ENCODE measurements around the gene IFFO2. TPM values are rescaled to one million over a fixed set of nuclear protein-coding genes. Genes with fewer than 3 reads are reported as not detected.

Gene IFFO2
- polyA plus RNA-seq, 4 donors, result 23.7 to 27.4 (median 25.2) TPM

DNA sequence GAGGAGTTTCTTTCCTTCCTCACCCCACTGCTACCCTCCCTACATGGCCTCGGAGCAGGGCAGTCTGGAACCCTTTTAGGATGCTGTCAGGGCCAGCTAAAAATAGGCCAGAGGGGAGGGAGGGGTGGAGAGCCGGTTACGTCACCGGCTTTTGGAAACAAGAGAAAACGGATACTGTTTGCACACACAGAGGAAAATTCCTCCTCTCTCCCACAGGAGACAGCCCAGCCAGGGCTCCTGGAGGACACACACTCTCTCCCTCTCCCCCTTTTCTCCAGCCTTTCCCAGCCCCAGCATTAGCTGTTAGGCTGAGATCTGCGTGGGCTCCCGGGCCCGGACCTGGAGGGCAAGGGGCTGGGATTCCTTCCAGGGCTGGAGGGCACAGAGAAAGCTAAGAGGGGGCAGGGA lies 34.2 kb downstream of the IFFO2 start:
- peak in 2 of 4 donors; percentile 74 to 80 for DNase-seq (ENCODE audit: low read depth in 4 of 4, low spot score in 3 of 4)

GRCh38 chr1:18921516-18922251 lies 34.8 kb downstream of the IFFO2 start:
- no peak for DNase-seq (ENCODE audit: low read depth in 4 of 4, low spot score in 3 of 4)

GRCh38 chr1:18920931-18921330 lies 35.5 kb downstream of the IFFO2 start:
- DNase-seq (ENCODE audit: low read depth in 4 of 4, low spot score in 3 of 4), result no peak

GRCh38 chr1:18919956-18920355 lies 36.5 kb downstream of the IFFO2 start:
- DNase-seq (ENCODE audit: low read depth in 4 of 4, low spot score in 3 of 4), result no peak

DNA sequence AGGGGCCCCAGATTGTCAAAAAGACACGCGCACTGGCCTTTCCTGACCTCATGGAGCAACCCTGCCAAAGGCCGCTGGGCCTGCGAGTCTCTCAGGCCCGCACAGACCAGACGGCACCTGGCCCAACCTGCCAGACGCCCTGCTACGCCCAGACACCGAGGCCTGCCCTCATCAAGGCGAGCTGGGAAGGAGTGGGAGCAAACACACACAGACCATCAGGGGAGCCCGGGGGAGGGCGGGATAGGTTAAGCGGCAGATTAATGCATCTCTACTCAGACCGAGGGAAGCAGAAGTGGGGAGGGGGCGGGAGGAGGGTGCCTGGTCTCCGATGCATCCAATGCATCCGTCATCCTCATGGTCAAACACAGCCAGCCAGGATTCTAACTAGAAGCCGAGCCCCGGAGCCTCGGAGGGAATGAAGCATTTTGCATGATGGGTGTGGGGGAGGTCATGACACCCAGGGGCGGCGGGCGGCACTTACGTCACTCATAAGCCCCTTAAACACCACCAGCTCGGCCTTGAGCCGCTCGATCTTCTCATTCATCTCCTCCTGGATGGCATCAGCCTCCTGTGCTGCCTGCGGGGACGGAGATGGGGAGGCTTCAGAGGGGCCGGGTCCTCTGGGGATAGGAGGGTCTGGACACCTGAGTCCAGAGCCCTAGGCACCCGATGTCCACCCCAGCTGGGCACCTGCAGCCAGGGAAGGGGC lies 37.1 kb downstream of the IFFO2 start:
- DNase-seq (ENCODE audit: low read depth in 4 of 4, low spot score in 3 of 4), result no peak

- no peak for DNase-seq (ENCODE audit: low read depth in 4 of 4, low spot score in 3 of 4)
Observed at GRCh38 chr1:18918417-18918816, 38.1 kb downstream of the IFFO2 start.

GRCh38 chr1:18917071-18917799 lies 39.2 kb downstream of the IFFO2 start:
- DNase-seq (ENCODE audit: low read depth in 4 of 4, low spot score in 3 of 4), result no peak

- DNase-seq (ENCODE audit: low read depth in 4 of 4, low spot score in 3 of 4), result no peak
Observed at GRCh38 chr1:18915341-18915740, 41.1 kb downstream of the IFFO2 start.

GRCh38 chr1:18913065-18913835 lies 43.2 kb downstream of the IFFO2 start:
- DNase-seq (ENCODE audit: low read depth in 4 of 4, low spot score in 3 of 4), result peak in 2 of 4 donors; percentile 70 to 73

GRCh38 chr1:18912550-18912949 lies 43.9 kb downstream of the IFFO2 start:
- DNase-seq (ENCODE audit: low read depth in 4 of 4, low spot score in 3 of 4), result no peak

DNA sequence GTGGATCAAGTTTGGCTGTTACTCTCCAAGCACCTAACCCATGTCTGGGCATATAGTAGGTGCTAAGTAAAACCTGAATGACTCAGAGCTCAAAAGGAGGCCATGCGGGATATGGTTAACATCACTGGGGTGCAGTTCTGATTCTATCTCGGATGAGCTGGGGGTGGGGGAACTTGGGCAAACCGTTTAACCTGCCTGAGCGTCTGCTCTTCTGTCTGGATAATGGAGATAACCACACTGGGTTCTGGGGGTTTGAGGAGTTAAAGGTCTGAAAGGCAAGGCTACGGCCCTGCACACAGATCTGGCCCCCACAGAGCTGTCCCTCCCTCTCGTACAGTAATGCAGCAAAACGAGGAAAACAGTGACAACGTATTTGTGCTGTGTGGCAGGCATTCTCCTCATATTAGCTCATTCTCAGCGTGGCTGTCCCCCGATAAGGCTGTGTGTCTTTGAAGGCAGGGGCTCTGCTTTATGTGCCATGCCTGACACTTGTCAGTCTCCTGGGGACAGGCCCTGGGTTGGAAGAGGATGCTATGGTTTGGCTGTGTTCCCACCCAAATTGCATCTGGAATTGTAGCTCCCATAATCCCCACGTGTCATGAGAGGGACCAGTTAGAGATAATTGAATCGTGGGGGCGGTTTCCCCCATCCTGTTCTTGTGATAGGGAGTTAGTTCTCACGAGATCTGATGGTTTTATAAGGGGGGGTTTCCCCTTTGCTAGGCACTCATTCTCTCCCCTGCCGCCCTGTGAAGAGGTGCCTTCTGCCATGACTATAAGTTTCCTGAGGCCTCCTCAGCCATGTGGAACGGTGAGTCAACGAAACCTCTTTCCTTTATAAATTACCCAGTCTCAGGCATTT lies 47.3 kb downstream of the IFFO2 start:
- no peak for DNase-seq (ENCODE audit: low read depth in 4 of 4, low spot score in 3 of 4)

DNA sequence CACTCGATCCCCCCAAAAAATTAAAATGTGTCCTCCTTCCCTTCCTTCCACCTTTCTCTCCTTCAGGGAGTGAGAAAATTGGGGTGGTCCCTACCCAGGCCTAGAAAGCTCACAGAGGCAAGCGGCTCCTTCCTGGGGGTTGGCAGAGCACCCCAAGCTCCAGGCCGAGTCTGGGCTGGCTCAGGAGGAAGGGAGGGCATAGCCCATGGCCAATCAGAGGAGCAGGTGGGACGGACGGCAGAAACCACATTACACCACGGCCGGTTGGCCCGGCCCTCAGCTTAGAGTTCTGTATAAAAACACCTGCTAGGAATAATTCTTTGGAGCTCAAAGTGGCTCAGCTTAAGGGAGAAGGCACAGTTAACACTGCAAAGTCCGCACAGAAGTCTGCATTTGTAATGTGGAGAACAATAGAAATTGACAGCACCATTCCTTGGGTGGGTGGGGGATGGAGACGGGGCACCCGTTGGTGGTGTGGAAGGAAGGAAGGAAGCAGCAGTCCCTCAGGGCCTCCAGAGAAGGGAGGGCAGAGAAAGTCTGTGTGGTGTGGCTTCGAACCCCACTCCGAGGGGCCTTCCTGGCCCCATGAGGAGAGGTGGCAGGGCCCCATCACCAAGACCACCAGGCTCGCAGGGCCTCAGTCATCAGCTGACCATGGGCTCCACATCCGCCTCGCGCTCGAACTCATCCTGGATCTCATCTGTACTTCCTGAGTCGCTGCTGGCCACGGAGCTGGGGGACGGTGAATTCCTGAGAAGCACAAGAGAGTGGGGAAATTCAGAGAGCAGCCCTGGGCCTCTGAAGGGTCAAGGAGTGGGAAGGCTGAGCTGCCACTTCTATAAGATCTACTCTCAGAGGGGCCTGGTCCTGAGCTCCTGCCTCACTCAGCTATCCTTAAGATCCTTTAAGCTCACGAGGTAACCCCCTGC lies 48.3 kb downstream of the IFFO2 start:
- DNase-seq (ENCODE audit: low read depth in 4 of 4, low spot score in 3 of 4), result no peak

GRCh38 chr1:18907021-18907916 lies 49.2 kb downstream of the IFFO2 start:
- DNase-seq (ENCODE audit: low read depth in 4 of 4, low spot score in 3 of 4), result no peak

GRCh38 chr1:18903291-18903756 lies 53.2 kb downstream of the IFFO2 start:
- DNase-seq (ENCODE audit: low read depth in 4 of 4, low spot score in 3 of 4), result no peak

- peak; percentile 91 to 95 (median 94) for DNase-seq (ENCODE audit: low read depth in 4 of 4, low spot score in 3 of 4)
Observed at GRCh38 chr1:18902523-18903290, 53.8 kb downstream of the IFFO2 start, which contains the start of gene ALDH4A1. Gene ALDH4A1 (minus strand): TSS chr1:18902555. CDS start chr1:18902523, 32 bp downstream.

DNA sequence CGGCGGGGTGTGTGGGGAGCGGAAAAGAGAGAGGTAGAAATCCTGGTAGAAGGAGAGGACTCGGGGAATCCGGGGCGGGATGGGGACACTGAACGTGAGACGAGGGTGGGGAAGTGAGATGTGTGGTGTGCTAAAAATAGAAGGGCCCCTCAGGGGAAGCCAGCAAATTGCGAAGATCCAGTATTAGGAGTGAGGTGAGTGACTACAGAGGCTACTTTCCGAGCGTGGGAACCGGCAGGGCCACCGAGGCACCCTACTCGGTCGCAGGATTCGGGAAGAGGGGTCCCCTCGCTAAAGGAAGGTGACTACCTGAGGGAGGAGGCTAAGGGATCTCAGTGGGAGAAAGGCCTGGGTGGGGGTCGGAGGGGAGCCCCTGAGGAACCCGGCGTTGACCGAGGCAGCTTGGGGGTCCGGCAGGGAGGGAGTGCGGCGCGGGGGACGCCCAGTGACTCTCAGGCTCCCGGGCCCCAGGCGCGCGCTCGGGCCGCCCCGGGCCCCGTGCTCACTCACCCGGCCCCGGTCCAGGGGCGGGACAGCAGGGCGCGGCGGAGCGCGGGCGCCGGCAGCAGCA lies 54.4 kb downstream of the IFFO2 start:
- no peak for DNase-seq (ENCODE audit: low read depth in 4 of 4, low spot score in 3 of 4)
